Osteoblast (primary cell): ENCODE results near the gene H6PD. TPM values are rescaled to one million over a fixed set of nuclear protein-coding genes. Genes with fewer than 3 reads are reported as not detected.

Experiments
- DNase-seq: peaks from one replicate; pipeline ENCODE4 v3.0.0; 2011; ENCODE audit warnings: low spot score, mixed read lengths; ENCODE audit not compliant: insufficient read length; ENCODE audit errors: missing footprints
- H2AFZ ChIP-seq: 2 replicates; pipeline ENCODE4 v1.6.0; 2011; ENCODE audit warnings: mild to moderate bottlenecking, low read length
- H3K27ac ChIP-seq: 2 replicates; pipeline ENCODE4 v1.5.1; 2011; ENCODE audit warnings: mild to moderate bottlenecking, low read depth, low read length, moderate library complexity
- H3K27me3 ChIP-seq: 2 replicates; pipeline ENCODE4 v1.6.0; 2012; ENCODE audit warnings: mild to moderate bottlenecking, control low read depth, inconsistent platforms, low read length, moderate library complexity; ENCODE audit not compliant: insufficient read depth
- H3K36me3 ChIP-seq: 2 replicates; pipeline ENCODE4 v1.5.1; 2011; ENCODE audit warnings: mild to moderate bottlenecking, low read length, control low read depth, moderate library complexity; ENCODE audit not compliant: insufficient read depth
- H3K4me1 ChIP-seq: 2 replicates; pipeline ENCODE4 v1.5.1; 2011; ENCODE audit warnings: mild to moderate bottlenecking, low read length, control low read depth, moderate library complexity; ENCODE audit not compliant: insufficient read depth
- H3K4me2 ChIP-seq: 2 replicates; pipeline ENCODE4 v1.6.0; 2011; ENCODE audit warnings: mild to moderate bottlenecking, low read length; ENCODE audit not compliant: insufficient read depth
- H3K4me3 ChIP-seq: fragments of 200-600 bp; sonication (generic); 3 replicates; pipeline ENCODE4 v1.5.1; 2012; ENCODE audit warnings: mild to moderate bottlenecking, low read length, inconsistent platforms; ENCODE audit not compliant: insufficient read depth
- H3K79me2 ChIP-seq: 2 replicates; pipeline ENCODE4 v1.6.0; 2012; ENCODE audit warnings: mild to moderate bottlenecking, low read length, control low read depth, inconsistent platforms; ENCODE audit not compliant: insufficient read depth
- H3K9me3 ChIP-seq: 2 replicates; pipeline ENCODE4 v1.5.1; 2011; ENCODE audit warnings: low read depth, low read length, control low read depth
- H4K20me1 ChIP-seq: 2 replicates; pipeline ENCODE4 v1.6.0; 2012; ENCODE audit warnings: mild to moderate bottlenecking, low read length, control low read depth; ENCODE audit not compliant: insufficient read depth
- total RNA-seq: library from RNA; depleted of rRNA; stranded (reverse); fragments of >200 nt; gene quantifications from 2 replicates; pipeline ENCODE4 v1.2.3, GENCODE V29; 2012
- TF ChIP-seq, protein P1 (sequence below): IDR thresholded peaks from 2 replicates; pipeline ENCODE4 v1.5.1; 2011; ENCODE audit warnings: mild to moderate bottlenecking, low read depth, low read length, moderate library complexity; ENCODE audit errors: extremely low read depth

The H6PD gene
- total RNA-seq, 1 donor, result 51.4 TPM

GRCh38 chr1:9235096-9235459 lies 504 bp downstream of the H6PD start:
- Histone ChIP-seq H2AFZ (peak overlapping the region; percentile 68), H3K36me3 (no peaks in the 10 kb centered on the region), H3K4me1 (peaks cover 53% of the 10 kb centered on the region), H3K27ac (peak overlapping the region; percentile 95), H3K4me3 (peak overlapping the region; percentile 80), H4K20me1 (no peaks in the 10 kb centered on the region), H3K9me3 (no peaks in the 10 kb centered on the region), H3K27me3 (no peaks in the 10 kb centered on the region), H3K4me2 (peak overlapping the region; percentile 95), H3K79me2 (peaks cover 34% of the 10 kb centered on the region)
- DNase-seq, result peak; percentile 98
- TF ChIP-seq, protein P1, sequence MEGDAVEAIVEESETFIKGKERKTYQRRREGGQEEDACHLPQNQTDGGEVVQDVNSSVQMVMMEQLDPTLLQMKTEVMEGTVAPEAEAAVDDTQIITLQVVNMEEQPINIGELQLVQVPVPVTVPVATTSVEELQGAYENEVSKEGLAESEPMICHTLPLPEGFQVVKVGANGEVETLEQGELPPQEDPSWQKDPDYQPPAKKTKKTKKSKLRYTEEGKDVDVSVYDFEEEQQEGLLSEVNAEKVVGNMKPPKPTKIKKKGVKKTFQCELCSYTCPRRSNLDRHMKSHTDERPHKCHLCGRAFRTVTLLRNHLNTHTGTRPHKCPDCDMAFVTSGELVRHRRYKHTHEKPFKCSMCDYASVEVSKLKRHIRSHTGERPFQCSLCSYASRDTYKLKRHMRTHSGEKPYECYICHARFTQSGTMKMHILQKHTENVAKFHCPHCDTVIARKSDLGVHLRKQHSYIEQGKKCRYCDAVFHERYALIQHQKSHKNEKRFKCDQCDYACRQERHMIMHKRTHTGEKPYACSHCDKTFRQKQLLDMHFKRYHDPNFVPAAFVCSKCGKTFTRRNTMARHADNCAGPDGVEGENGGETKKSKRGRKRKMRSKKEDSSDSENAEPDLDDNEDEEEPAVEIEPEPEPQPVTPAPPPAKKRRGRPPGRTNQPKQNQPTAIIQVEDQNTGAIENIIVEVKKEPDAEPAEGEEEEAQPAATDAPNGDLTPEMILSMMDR, result no peak

GRCh38 chr1:9235560-9235959 lies 986 bp downstream of the H6PD start:
- Histone ChIP-seq H4K20me1 (no peaks in the 10 kb centered on the region), H2AFZ (no peak overlapping the region), H3K36me3 (peaks cover 3% of the 10 kb centered on the region), H3K27ac (peak overlapping the region; percentile 95), H3K9me3 (no peaks in the 10 kb centered on the region), H3K27me3 (no peaks in the 10 kb centered on the region), H3K4me3 (peak overlapping the region; percentile 80), H3K4me1 (peaks cover 58% of the 10 kb centered on the region), H3K4me2 (peak overlapping the region; percentile 95), H3K79me2 (peaks cover 39% of the 10 kb centered on the region)
- TF ChIP-seq, protein P1, result no peak
- DNase-seq, result no peak

GRCh38 chr1:9238134-9238533 lies 3.6 kb downstream of the H6PD start:
- DNase-seq, result no peak
- H2AFZ ChIP-seq, result no peak overlapping the region
- no peaks in the 10 kb centered on the region for H4K20me1 ChIP-seq
- no peaks in the 10 kb centered on the region for H3K27me3 ChIP-seq
- H3K36me3 ChIP-seq, result peaks cover 6% of the 10 kb centered on the region
- no peaks in the 10 kb centered on the region for H3K9me3 ChIP-seq
- peak overlapping the region; percentile 95 for H3K27ac ChIP-seq
- TF ChIP-seq, protein P1, result no peak
- H3K79me2 ChIP-seq, result peaks cover 63% of the 10 kb centered on the region
- H3K4me2 ChIP-seq, result no peak overlapping the region
- H3K4me3 ChIP-seq, result no peak overlapping the region
- peaks cover 50% of the 10 kb centered on the region for H3K4me1 ChIP-seq

GRCh38 chr1:9238550-9238949 lies 4.0 kb downstream of the H6PD start:
- peaks cover 46% of the 10 kb centered on the region for H3K4me1 ChIP-seq
- no peaks in the 10 kb centered on the region for H4K20me1 ChIP-seq
- peaks cover 6% of the 10 kb centered on the region for H3K36me3 ChIP-seq
- H3K9me3 ChIP-seq, result no peaks in the 10 kb centered on the region
- TF ChIP-seq, protein P1, result no peak
- H3K4me2 ChIP-seq, result no peak overlapping the region
- no peaks in the 10 kb centered on the region for H3K27me3 ChIP-seq
- H3K27ac ChIP-seq, result peak overlapping the region; percentile 95
- H3K79me2 ChIP-seq, result peaks cover 67% of the 10 kb centered on the region
- no peak overlapping the region for H3K4me3 ChIP-seq
- no peak for DNase-seq
- H2AFZ ChIP-seq, result no peak overlapping the region
